ENCODE data around the gene TNFRSF13B. TPM values are rescaled to one million over a fixed set of nuclear protein-coding genes. Genes with fewer than 3 reads are reported as not detected.

Gene TNFRSF13B
- total RNA-seq, 4 donors from 2014 or later: not detected

GRCh38 chr17:16954521-16954920, 17.4 kb downstream of the TNFRSF13B start:
- no peak for DNase-seq
- no peaks in the 10 kb centered on the region for H3K27me3 ChIP-seq
- intact Hi-C loops (cut with DNase I; ENCODE audit: low total_unique reads): no loop called here
- no peak overlapping the region for H3K27ac ChIP-seq
- TF ChIP-seq CTCF (IDR thresholded peaks at IDR 0.05): no peak
- no peak for TF ChIP-seq POLR2A (IDR thresholded peaks at IDR 0.05)
- H3K4me3 ChIP-seq: no peak overlapping the region
- H3K9me3 ChIP-seq: no peaks in the 10 kb centered on the region
- no peaks in the 10 kb centered on the region for H3K4me1 ChIP-seq
- no peaks in the 10 kb centered on the region for H3K36me3 ChIP-seq

DNA sequence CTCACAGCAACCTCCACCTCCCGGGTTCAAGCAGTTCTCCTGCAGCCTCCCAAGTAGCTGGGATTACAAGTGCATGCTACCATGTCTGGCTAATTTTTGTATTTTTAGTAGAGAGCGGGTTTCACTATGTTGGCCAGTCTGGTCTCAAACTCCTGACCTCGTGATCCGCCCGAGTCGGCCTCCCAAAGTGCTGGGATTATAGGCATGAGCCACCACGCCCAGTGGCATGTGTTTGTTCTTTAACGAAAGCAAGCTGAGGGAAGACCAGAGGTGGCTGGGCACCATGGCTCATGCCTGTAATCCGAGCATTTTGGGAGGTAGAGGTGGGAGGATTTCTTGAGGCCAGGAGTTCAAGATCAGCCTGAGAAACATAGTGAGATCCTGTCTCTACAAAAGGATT, 18.1 kb downstream of the TNFRSF13B start:
- no peak for DNase-seq
- TF ChIP-seq CTCF (IDR thresholded peaks at IDR 0.05) (no peak), POLR2A (IDR thresholded peaks at IDR 0.05) (no peak)
- no peaks in the 10 kb centered on the region for H3K27me3 ChIP-seq
- no peak overlapping the region for H3K4me3 ChIP-seq
- H3K27ac ChIP-seq: no peak overlapping the region
- H3K36me3 ChIP-seq: no peaks in the 10 kb centered on the region
- intact Hi-C loops (cut with DNase I; ENCODE audit: low total_unique reads): no loop called here
- H3K4me1 ChIP-seq: no peaks in the 10 kb centered on the region
- H3K9me3 ChIP-seq: peaks cover 0 to 3% of the 10 kb centered on the region in 2 donors

- H3K27ac ChIP-seq: no peak overlapping the region
- no peaks in the 10 kb centered on the region for H3K36me3 ChIP-seq
- intact Hi-C loops (cut with DNase I; ENCODE audit: low total_unique reads): no loop called here
- no peak overlapping the region for H3K4me3 ChIP-seq
- H3K4me1 ChIP-seq: no peaks in the 10 kb centered on the region
- TF ChIP-seq CTCF (IDR thresholded peaks at IDR 0.05): no peak
- no peak for TF ChIP-seq POLR2A (IDR thresholded peaks at IDR 0.05)
- no peaks in the 10 kb centered on the region for H3K27me3 ChIP-seq
- DNase-seq: no peak
- peaks cover 0 to 8% of the 10 kb centered on the region in 2 donors for H3K9me3 ChIP-seq
Measured at GRCh38 chr17:16953347-16953746, 18.6 kb downstream of the TNFRSF13B start.

DNA sequence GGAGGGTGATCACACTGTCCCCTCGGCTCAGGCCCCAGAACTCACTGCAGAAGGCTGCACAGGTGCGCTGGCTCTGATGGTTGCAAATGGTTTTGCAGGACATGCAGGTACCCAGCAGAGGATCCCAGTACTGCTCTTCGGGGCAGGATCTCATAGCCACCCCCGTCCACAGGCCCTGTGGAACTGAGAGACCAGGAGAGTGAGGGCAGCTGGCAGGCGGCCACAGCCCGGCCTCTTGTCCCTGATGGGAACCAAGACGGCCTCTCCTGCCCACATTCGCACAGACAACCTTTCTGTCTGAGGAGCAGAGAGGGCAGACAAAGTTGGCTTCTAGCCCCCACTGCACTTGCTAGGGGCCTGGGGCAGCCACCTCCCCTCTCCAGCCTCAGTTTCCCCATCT, 19.5 kb downstream of the TNFRSF13B start:
- Histone ChIP-seq H3K36me3 (no peaks in the 10 kb centered on the region), H3K27ac (no peak overlapping the region), H3K4me3 (no peak overlapping the region), H3K4me1 (no peaks in the 10 kb centered on the region), H3K9me3 (peaks cover 0 to 8% of the 10 kb centered on the region in 2 donors), H3K27me3 (no peaks in the 10 kb centered on the region)
- DNase-seq: no peak
- intact Hi-C loops (cut with DNase I; ENCODE audit: low total_unique reads): no loop called here
- no peak for TF ChIP-seq CTCF (IDR thresholded peaks at IDR 0.05)
- TF ChIP-seq POLR2A (IDR thresholded peaks at IDR 0.05): no peak

DNA sequence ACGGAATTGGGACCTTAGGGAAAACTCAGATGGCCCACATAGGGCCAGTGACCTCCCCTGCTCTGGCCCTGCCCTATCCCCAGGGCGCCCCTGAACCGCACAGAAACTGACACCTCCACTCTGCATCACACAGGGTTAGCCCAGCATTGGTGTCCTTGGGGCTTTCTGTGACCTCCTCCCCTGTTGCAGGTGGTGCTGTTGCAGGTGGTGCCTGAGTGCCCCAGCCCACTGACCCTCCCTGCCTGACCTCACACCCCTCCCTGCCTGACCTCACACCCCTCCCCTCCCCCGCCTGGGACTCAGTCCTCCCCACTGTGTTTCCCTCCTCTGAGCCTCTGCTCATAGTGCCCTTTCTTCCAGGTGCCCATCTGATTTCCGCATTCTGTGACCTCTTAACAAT, 21.4 kb downstream of the TNFRSF13B start:
- H3K27me3 ChIP-seq: no peaks in the 10 kb centered on the region
- peaks cover 0 to 8% of the 10 kb centered on the region in 2 donors for H3K9me3 ChIP-seq
- no peak overlapping the region for H3K4me3 ChIP-seq
- intact Hi-C loops (cut with DNase I; ENCODE audit: low total_unique reads): no loop called here
- H3K36me3 ChIP-seq: no peaks in the 10 kb centered on the region
- no peaks in the 10 kb centered on the region for H3K4me1 ChIP-seq
- DNase-seq: no peak
- no peak for TF ChIP-seq CTCF (IDR thresholded peaks at IDR 0.05)
- TF ChIP-seq POLR2A (IDR thresholded peaks at IDR 0.05): no peak
- H3K27ac ChIP-seq: no peak overlapping the region

Data from uterus (tissue), 4 donors.